Prostate gland (tissue), 2 donors: ENCODE data around the gene AVEN.

ENCODE experiments used
- POLR2A ChIP-seq: fragments of 450-650 bp; IDR thresholded peaks from one replicate; pipeline ENCODE4 v1.6.1; 2016; ENCODE audit warnings: antibody characterized with exemption, mild to moderate bottlenecking
- TF ChIP-seq, protein P1 (sequence below), 4 experiments: fragments of 200-600 bp in 2 of 4; fragments of 450-650 bp in 2 of 4; sonication (generic) in 2 of 4; IDR thresholded peaks; 1 replicate in 3 of 4; 2 replicates in 1 of 4; pipeline ENCODE4 v1.5.1; 2016 to 2019; ENCODE audit warnings: antibody characterized with exemption in 4 of 4, mild to moderate bottlenecking in 2 of 4, moderate library complexity in 2 of 4

DNA sequence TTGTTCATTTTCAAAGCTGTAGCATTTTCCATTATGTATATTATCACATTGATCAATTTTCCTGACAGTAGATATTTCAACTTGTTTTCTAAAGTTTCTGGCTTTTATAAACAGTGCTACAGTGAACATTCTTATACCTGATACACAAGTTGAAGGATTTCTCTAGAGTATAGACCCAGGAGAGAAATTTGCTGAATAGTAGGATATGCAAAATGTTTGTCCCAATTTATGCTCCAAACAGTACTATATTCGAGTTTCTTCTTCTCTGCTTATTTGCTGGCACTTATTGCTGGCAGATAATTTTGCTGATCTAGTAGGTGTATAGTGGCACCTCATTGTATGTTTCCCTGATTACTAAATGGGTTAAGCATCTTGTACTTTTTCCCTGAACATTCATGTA, 187.9 kb downstream of the AVEN start:
- TF ChIP-seq, protein P1, sequence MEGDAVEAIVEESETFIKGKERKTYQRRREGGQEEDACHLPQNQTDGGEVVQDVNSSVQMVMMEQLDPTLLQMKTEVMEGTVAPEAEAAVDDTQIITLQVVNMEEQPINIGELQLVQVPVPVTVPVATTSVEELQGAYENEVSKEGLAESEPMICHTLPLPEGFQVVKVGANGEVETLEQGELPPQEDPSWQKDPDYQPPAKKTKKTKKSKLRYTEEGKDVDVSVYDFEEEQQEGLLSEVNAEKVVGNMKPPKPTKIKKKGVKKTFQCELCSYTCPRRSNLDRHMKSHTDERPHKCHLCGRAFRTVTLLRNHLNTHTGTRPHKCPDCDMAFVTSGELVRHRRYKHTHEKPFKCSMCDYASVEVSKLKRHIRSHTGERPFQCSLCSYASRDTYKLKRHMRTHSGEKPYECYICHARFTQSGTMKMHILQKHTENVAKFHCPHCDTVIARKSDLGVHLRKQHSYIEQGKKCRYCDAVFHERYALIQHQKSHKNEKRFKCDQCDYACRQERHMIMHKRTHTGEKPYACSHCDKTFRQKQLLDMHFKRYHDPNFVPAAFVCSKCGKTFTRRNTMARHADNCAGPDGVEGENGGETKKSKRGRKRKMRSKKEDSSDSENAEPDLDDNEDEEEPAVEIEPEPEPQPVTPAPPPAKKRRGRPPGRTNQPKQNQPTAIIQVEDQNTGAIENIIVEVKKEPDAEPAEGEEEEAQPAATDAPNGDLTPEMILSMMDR (IDR thresholded peaks at IDR 0.05): no peak
- TF ChIP-seq POLR2A: no peak
